HL-60/S4 treated with retinoic acid at 250 ng/mL for 4 days and 3 days (cell line): ENCODE results near the gene RNF7.
"Not testable (repeated sequence)": the region's sequence is repeated elsewhere in the genome, so short reads cannot be mapped to it uniquely, and the experiment has no call there.

Experiments
- in situ Hi-C: fragments of 300-500 bp; cut with MboI; formaldehyde crosslinking; loops from 2 replicates; pipeline ENCODE4 v1.7.0; 2022; ENCODE audit warnings: low sequenced_read_pairs

Gene RNF7

DNA sequence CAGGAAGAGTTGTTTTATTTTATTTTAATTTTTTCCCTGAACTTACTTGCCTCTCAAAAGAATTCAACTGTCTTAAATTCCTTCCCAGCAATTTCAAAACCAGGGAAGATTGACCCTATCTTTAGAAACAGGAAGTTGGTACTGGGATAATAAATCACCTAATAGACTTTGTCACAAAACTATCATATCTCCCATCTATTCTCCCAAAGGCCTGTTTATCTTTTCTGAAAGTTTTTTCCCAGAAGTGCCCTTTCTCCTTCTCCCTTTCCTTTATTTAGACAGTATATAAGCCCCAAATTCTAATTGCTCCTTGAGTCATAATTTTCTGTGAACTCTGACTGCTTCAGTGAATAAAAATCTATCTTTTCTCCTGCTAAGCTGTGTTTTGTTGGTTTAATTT, 2.9 kb upstream of the RNF7 start:
- in situ Hi-C loops, result no loop called here

DNA sequence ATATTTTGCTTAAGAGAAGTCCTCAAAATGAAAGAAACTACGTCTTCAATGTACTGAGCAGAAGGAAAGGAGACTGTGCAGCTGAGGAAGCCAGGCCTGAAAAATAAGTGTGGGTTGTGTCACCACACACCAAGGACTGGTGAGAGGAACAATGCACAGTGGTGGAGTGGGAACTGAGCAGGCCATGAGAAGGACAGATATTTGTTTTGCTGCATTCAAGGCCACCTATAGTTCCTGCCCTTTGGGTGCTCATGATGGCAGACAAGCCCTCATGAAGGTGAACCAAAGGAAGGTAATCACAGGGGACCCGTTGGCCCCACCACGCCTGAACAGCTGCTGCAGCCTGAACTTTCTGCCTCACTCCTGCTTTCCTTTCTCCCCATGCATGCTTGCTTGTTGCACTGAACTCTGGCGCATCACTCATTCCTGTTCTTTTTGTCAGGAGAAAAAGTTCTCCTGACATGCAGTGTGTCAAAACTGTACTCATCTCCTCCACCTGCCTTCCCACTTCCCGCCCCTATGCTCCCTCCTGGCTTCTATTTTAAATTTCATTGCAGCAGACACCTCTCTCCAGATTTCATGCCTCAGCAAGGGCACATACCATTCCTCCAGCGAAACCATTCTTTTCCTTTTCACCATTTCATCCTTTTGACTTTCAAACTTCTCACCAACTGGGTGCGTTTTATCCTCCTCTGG, 2.2 kb upstream of the RNF7 start:
- in situ Hi-C loops, result no loop called here

DNA sequence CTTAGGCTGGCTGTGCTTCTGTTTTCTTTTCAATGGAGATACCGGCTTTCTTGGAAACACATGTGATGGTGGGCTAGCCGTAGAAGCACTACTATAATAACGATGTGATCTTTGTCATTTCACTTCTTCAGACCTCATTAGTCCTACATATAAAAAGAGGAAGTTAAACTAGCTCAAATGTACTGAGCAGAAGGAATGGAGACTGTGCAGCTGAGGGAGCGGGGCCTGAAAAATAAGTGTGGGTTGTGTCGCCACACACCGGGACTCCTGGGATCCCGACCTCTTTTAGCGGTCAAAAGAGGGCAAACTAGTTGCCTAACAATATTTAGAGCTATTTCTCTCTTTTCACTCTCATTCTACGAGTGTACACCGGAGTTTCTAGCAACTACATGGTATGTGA, 1.0 kb upstream of the RNF7 start:
- in situ Hi-C loops, result no loop called here

DNA sequence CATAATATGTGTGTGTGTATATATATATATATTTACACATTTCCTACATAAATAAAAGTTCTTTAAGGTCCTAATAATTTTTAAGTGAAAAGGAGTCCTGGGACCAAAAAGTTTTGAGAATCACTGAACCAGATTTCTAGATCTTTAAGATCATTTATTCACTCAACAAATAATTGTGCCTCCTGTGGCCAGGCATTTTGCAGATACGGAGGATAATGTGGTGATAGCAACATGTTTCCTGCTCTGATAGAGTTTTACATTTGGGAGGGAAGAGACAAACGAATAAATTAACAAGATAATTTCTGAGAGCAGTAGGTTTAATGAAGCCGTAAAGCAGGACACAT, 448 bp upstream of the RNF7 start:
- in situ Hi-C loops, result no loop called here

DNA sequence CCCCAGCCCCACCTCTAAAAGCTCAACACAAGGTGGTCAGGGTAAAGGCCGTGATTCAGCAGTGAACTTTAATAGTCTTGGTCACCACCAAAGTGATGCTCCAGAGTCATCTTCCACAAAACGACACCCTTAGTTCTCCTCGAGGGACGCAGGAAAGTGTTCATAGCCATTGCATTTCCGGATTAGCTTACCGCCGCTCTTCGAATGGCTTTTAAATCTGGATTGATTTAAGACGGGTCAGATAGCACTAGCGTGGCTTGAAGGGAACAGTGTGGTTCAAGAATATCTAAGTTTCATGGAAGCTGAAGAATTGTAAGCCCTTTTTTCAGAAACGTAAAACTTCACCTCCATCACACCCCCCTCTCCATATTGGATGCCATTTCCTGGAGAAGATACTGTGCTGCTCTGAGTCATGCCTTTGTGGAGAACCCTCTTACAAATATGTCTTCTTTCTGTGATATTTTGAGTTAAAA, 829 bp downstream of the RNF7 start:
- in situ Hi-C loops, result no loop called here

DNA sequence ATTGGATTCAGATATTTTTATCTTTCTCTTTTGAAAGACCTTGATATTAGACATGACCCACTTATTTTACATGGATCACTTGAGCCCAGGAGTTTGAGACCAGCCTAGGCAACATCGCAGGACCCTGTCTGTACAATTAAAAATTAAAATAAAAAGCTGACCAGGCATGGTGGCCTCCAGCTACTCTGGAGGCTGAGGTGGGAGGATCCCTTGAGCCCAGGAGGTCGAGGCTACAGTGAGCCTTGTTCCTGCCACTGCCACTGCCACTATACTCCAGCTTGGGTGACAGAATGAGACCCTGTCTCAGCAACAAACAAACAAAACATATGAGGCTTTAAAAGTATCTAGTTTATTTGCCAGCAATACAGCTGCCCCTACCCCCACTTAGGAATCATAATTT, 1.6 kb downstream of the RNF7 start:
- in situ Hi-C loops, result no loop called here

DNA sequence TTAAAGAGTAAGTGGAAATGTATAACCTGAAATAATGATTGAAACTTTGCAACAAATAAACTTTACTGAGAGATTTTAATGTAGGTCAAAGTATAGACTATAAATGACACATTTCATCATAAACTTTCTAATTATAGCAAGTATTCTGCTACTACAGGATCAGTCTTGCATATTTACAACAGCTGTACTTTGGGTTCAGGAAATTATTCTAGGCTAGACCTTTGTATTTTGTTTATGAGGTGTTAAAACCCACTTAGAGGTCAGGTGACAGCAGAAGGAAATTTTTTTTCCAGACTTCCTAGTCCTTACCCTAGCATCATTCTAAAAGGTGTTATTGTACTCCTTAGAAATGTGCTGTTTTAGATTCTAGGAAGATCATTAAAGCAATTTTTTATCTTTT, 2.3 kb downstream of the RNF7 start:
- in situ Hi-C loops, result no loop called here

DNA sequence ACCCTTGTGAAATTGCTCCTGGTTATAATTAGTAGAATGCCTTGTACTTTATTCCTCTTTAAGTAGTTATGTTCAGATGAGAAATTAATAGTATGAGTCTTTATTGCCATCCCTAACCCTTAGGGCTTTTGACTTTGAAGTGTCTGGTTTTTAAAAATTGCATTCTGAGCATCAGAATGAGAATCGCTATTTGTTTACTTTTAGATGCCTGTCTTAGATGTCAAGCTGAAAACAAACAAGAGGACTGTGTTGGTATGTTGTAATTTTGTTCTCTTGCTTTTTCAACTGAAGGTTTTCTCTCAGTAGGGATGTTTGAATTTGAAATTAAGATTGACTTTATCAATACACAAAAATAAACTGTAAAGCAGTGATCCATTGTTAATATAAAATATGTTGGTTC, 5.2 kb downstream of the RNF7 start:
- in situ Hi-C loops, result no loop called here

DNA sequence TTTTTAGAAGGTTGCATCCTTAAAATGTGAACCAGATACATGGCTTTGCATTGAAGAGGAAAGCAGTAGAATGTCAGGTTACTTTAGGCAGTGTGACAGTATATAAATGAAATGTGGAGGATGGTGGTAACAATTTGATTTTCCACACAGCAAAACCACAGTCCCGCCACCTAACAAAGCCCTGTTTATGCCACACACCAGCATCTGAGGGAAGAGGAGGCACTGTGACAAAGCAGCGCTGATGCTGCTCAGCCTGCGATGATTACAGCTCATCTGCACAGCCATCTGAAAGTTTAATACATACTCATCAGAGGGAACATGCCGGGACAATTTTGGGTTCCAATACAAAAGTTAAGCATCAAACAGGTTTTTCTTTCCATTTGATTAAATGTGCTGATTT, 8.9 kb downstream of the RNF7 start:
- in situ Hi-C loops, result no loop called here

DNA sequence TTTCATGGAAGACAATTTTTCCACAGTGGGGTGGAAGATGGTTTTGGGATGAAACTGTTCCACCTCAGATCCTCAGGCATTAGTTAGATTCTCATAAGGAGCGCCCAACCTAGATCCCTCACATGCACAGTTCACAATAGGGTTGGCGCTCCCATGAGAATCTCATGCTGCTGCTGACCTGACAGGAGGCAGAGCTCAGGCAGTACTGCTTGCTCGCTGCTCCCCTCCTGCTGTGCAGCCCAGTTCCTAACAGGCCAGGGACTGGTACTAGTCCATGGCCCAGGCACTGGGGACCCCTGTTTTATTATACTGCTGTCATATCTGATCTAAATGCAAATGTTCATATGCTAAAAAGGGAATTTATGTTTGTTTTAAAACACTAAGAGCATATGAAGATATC, 15.3 kb downstream of the RNF7 start:
- in situ Hi-C loops, result no loop called here

DNA sequence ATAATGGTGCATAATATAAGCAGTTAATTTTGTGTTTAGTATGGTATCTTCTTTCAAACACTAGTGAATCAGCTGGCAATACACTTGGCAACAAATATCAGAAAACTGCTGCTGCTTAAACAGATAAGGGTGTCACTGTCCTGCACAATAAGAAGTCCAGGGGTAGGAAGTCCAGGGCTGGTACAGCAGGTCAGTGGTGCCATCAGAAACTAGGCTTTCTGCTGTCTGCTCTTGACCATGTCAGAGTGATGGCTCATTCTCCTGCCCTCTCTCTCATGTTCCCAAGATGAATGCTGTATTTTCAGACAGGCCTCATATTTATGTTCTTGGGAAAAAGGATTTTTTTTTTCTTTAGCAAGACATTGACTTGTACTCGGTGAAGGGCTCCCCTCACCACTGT, 15.9 kb downstream of the RNF7 start:
- in situ Hi-C loops, result no loop called here

DNA sequence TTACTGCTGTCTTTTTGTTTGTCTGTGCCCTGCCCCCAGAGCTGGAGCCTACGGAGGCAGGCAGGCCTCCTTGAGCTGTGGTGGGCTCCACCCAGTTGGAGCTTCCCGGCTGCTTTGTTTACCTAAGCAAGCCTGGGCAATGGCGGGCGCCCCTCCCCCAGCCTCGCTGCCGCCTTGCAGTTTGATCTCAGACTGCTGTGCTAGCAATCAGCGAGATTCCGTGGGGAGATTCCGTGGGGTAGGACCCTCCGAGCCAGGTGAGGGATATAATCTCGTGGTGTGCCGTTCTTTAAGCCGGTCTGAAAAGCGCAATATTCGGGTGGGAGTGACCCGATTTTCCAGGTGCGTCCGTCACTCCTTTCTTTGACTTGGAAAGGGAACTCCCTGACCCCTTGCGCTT, 24.5 kb downstream of the RNF7 start:
- in situ Hi-C loops, result not testable (repeated sequence)

DNA sequence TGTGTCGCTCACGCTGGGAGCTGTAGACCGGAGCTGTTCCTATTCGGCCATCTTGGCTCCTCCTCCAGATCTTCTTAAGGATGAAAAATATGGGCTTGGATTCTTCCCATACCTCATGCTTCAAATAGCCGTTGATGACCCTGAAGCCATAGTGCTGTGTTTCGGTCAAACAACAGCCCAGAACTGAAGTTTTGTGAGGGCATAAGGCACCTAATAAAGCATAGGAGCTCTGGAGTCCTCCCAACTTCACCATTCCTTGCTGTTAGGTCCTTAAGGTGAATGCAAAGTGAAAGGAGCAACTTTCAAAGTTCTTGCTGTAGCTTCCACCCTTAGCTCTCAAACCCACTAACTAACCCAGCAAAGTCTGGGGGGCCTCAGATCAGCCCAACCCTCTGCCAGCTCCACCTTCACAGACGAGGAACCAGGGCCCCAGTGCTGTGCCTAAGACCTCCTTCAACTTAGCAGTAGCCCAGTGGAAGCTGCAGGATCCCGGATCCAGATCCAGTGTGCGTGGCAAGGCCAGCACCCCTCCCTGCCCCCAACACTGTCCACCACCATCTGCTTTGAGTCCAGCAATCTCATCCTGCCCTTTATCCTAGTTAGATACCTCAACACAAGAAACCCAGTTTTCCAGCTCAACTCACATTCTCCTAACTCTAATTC, 25.1 kb downstream of the RNF7 start, which contains the start of gene GRK7:
Gene GRK7 (plus strand): TSS at position 321 of the 663 bp plus-strand sequence. CDS start 14,877 bp downstream, outside the sequence.
- in situ Hi-C loops, result no loop called here

DNA sequence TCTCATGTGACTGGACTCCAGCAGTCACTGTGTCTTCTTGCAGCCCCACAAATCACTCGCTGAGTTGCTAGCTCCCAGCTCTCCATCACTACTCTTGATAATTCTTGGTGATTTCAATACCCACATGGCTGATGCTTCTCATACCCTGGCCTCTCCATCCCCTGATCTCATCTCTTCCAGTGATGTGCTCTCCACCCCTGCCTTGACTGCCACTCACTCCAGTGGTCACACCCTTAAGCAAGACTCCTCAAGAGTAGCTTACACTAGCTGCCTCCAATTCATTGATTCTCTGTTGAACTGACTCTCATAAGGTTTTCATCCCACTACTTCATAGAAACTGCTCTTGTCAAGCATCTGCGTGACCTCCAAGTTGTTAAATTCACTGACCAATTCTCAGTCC, 25.9 kb downstream of the RNF7 start:
- in situ Hi-C loops, result no loop called here

DNA sequence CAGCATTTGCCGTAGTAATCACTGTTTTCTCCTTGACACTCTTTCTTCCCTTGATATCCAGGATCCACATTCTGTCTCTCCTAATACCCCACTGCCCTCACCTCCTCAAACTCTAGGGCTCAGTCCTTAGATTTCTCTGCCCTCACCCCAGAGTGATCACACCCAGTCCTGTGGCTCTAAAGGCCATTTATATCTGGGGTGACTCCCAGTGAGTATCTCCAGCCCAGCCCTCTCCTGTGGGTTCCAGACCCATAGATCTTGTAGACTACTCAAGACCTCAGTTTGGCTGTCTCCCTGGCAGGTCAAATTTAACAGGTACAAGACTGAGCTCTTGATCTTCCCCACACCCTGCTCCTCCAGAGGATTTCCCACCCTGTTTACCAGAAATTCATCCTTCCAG, 26.4 kb downstream of the RNF7 start:
- in situ Hi-C loops, result no loop called here

DNA sequence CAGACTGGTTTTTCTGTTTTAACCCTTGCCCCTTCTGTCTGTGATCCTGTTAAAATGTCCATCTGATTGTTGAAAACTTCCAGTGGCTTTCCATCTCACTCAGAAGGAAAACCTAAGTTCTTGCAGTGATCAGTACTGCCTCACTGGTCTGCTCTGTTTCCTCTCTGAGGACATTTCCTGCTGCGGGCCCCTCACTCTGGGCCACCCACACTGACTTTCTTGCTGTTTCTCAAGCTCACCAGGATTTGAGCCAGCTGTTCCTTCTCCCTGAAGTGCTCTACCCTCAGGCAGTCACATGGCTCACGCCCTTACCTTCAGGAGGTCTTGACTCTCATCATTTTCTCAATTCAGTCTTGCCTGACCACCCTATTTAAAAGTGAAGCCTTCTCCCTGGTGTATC, 26.9 kb downstream of the RNF7 start:
- in situ Hi-C loops, result no loop called here

DNA sequence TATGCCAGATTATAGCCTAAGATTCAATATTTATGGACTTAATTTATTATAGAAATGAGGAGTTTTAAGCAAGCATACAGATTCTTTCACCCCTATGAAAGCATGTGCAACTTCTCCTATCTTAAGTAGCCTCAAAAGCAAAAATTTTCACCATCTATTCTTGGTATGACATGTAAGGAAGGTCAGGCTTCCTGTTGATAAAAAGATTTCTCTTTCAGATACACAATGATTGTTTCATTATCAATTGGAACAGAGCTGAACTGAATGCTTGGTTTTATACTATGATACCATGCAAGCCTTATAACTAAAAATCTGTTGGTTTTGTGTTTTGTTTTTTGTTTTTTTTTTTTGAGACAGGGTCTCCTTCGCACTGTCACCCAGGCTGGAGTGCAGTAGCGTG, 29.0 kb downstream of the RNF7 start:
- in situ Hi-C loops, result no loop called here

DNA sequence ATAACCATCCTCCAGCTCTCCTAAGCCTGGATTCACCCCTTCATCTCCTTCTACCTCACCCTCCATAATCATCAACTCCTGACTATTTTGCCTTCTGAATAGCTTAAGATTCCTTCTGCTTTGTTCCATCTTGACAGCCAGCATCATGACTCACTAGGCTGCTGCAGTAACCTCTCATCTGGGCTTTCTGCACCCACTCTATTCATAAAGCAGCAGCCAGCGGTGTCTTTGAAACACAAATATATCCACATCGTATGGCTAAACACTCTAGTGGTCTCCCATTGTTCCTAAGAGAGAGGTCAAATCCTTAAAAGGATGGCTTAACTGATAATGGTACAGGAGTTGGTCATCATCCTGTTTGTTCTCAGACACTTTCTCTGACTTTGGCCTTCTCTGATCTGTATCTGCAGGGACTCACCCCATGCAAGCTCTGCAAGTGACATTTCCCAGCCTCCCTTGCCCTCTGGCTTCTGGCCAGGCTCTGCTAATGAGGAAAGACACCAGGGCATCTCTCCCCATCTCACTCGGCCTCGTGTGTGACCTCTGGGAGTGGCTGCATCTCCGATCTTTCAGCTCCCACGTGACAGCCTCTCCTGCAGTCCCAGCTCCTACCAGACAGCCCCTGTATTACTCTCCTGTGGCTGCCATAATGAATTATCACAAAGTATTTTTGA, 31.3 kb downstream of the RNF7 start:
- in situ Hi-C loops, result no loop called here

DNA sequence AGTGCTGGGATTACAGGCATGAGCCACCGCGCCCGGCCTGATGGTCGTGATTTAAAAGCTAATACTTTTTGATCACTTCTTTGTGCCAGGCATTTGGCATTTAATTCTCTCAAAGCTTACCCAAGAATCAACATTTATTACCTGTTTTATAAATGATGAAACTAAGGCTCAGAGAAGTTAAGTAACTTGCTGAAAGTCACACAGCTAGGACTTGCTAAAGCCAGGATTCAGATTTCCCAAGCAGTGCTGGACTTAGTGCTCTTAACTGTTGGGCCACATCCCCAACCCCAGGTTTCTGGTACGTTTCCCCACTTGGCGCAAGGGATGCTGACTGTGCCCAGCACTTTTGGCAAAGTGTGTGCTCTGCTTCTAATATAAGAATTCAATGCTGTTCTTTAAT, 35.6 kb downstream of the RNF7 start:
- in situ Hi-C loops, result no loop called here

DNA sequence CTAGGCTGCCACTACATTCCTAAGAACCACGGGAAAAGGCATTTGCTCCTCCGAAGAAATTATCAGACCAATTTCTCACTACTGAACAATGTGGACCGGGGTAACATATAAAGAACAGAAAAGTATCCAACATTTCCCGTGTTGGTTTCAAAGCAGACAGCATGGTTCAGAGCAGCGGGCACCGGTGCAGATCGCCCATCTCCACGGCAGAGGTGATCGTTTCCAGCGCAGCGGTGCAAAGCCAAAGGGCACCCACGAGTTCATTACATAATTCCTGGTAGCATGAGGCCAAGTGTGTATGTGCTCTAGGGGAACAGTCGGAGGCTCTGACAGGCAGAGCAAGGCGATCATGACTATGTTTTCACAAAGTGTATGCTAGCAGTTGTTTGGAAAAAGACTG, 38.3 kb downstream of the RNF7 start:
- in situ Hi-C loops, result no loop called here

DNA sequence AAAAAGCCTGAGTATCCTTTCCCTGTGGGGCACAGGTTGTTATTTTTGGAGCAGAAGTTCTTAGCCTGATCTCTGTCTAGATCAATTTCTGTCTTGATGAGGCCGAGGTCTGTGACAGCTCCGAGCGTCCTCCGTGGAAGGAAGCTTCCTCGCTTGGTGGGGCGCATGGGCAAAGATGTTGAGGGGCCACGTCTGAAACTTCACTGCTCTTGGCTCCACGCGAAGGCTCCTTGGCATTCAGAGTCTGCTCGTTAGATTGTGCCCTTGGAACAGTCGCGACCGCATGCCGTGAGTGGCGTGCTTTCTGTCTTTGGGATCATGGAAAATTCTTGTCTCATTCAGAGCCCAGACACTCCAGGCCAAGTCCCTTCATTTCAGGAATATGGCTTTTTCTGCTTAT, 38.8 kb downstream of the RNF7 start:
- in situ Hi-C loops, result no loop called here
